ENCODE results near the gene THY1.

The THY1 gene

DNA sequence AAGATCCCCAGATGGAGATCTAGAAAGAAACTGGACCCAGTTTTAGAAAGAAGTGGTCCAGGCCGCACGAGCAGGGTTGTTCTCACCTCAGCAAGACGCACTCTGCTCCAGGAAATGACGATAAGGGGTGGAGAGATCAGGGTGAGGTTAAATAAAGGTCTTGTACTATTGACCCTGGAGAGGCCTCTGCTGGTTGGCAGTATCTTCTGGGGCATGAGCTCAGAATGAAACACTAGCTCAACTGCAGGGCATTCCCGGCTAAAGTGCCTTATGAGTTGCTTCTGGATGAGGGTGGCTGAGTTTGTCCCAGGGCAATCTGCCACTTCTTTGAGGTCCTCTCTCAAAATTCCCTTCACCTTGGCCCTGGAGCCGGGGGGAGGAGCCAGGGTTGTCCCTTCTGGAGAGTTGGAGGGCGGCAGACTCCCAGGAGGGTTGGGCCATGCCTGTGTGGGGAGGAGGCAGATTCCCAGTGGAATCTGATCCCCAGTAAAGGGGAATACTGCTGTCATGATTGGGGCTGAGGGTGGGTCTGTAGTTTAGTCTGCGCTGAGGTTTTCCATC lies 52.4 kb downstream of the THY1 start:
- no peak for DNase-seq (ENCODE audit: low read depth in 2 of 2)

- no peak for DNase-seq (ENCODE audit: low read depth in 2 of 2)
Observed at GRCh38 chr11:119369132-119369925, 53.6 kb downstream of the THY1 start.

DNA sequence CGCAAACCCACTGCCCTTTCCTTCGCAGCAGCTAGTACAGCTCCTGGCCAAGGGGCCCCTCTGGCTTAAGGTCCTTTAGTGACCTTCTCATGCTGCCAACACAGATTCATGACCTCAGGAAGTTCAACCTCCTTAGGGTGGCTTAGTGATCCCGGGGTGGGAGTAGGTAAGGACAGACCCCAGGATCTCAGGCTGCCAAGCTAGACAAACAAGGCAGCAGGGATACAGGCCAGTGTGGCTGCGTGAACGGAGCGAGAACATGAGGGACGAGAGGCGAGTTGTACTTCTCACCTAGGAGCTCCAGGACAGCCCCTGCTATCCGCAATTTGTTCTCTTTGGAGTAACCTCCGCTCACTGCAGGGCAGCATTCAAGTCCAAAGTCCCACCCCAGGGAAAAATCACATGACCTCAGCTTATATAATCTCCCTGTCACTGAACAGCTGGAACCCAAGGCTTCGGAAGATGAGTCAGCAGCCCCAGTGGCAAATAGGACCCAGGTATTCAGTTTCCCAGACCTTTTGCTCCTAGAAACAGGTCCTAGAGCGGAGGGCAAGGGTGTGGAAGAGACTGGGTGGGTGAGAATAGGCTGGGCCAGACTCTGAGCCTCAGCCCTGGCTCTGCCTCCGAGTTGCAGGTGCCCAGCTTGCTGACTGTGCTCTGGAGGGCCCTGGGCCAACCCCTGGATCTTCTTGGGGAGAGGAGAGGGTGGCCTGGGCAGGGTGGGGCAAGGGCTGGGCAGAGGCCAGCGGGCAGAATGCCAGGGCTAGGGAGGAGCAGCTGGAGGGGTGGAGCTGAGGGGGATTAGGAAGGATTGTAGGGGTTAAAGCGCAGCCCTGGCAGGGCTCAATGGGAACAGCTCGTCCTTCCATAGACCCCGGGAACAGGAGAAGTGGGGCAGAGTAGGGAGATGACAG lies 54.6 kb downstream of the THY1 start:
- no peak for DNase-seq (ENCODE audit: low read depth in 2 of 2)

DNA sequence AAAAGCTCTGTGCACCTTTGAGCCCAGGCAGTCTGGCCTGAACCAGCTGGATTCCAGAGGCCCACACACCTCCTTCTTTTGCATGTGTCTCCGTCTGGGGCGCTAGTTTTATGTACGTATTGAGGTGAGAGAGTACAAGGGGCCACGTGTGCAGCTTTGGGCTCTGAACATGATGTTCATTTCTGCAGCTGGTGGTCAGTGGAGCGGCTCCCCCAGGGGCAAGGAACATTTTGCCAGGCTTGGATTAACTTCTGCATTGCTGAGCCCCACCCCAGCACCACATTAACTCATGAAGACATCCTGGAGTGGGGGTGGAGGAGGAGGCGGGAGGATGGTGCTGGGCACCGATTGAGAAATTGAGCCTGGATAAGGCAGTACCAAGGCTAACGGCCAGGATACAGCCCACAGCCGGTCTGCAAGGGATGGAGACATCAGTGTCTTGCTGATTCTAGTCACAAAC lies 55.3 kb downstream of the THY1 start:
- DNase-seq (ENCODE audit: low read depth in 2 of 2): no peak
